GM18507 (cell line): Measurements from ENCODE around the gene HAPLN3.

Experiments
- DNase-seq: peaks from one replicate; pipeline ENCODE4 v3.0.0; 2011; ENCODE audit warnings: low read depth; ENCODE audit not compliant: insufficient read length; ENCODE audit errors: extremely low spot score
- FAIRE-seq: peaks from 2 replicates; lab custom pipeline; 2011; peaks lifted over from hg19 to GRCh38; lab: Jason Lieb, UNC

Gene HAPLN3

GRCh38 chr15:88871313-88871712 is 24.0 kb downstream of the HAPLN3 start:
- DNase-seq (no peak), FAIRE-seq (no peak)

GRCh38 chr15:88866295-88866881 is 29.0 kb downstream of the HAPLN3 start:
- no peak for FAIRE-seq
- no peak for DNase-seq

- DNase-seq (no peak), FAIRE-seq (no peak)
These were observed 29.7 kb downstream of the HAPLN3 start for GRCh38 chr15:88865498-88866099.

- DNase-seq (no peak), FAIRE-seq (no peak)
These were observed 30.4 kb downstream of the HAPLN3 start for GRCh38 chr15:88864861-88865497.

GRCh38 chr15:88863412-88863811 is 31.9 kb downstream of the HAPLN3 start:
- DNase-seq (no peak), FAIRE-seq (no peak)

GRCh38 chr15:88860212-88860611 is 35.1 kb downstream of the HAPLN3 start:
- FAIRE-seq = no peak
- DNase-seq = no peak

- no peak for FAIRE-seq
These were observed 35.8 kb downstream of the HAPLN3 start for GRCh38 chr15:88859550-88859949.

GRCh38 chr15:88858934-88859333 is 36.4 kb downstream of the HAPLN3 start:
- FAIRE-seq (no peak), DNase-seq (no peak)

More at GRCh38 chr15:88859550-88859949, 35.8 kb downstream of the HAPLN3 start:
- no peak for DNase-seq

- FAIRE-seq = no peak
- DNase-seq = no peak
These were observed 42.9 kb downstream of the HAPLN3 start for GRCh38 chr15:88852476-88852875.

- no peak for DNase-seq
- FAIRE-seq = no peak
These were observed 45.8 kb downstream of the HAPLN3 start for GRCh38 chr15:88849376-88850072.

- FAIRE-seq (no peak), DNase-seq (no peak)
These were observed 47.1 kb downstream of the HAPLN3 start for GRCh38 chr15:88848203-88848602.

GRCh38 chr15:88847144-88847543 is 48.2 kb downstream of the HAPLN3 start:
- FAIRE-seq = no peak
- DNase-seq = no peak

- FAIRE-seq (no peak), DNase-seq (no peak)
These were observed 49.7 kb downstream of the HAPLN3 start for GRCh38 chr15:88845616-88846015.

GRCh38 chr15:88844749-88845386 is 50.5 kb downstream of the HAPLN3 start:
- no peak for FAIRE-seq
- DNase-seq = no peak

GRCh38 chr15:88843334-88843733 is 52.0 kb downstream of the HAPLN3 start:
- FAIRE-seq (no peak), DNase-seq (no peak)

- DNase-seq (no peak), FAIRE-seq (no peak)
These were observed 53.2 kb downstream of the HAPLN3 start for GRCh38 chr15:88842156-88842555.

GRCh38 chr15:88841236-88841635 is 54.1 kb downstream of the HAPLN3 start:
- DNase-seq = no peak

GRCh38 chr15:88839961-88840360 is 55.4 kb downstream of the HAPLN3 start:
- DNase-seq (no peak), FAIRE-seq (no peak)

More at GRCh38 chr15:88841236-88841635, 54.1 kb downstream of the HAPLN3 start:
- no peak for FAIRE-seq

GRCh38 chr15:88839146-88839545 is 56.2 kb downstream of the HAPLN3 start:
- DNase-seq (no peak), FAIRE-seq (no peak)

GRCh38 chr15:88838667-88839066 is 56.7 kb downstream of the HAPLN3 start:
- no peak for DNase-seq
- FAIRE-seq = no peak
